Stimulated activated CD8-positive, alpha-beta memory T cell treated with anti-CD3 and anti-CD28 coated beads, Interleukin-15, amount 100 ng/mL, for 48 hours (primary cell): ENCODE measurements around the gene CDON.
"Not testable (repeated sequence)": the region's sequence is repeated elsewhere in the genome, so short reads cannot be mapped to it uniquely, and the experiment has no call there.

Source experiments
- DNase-seq, 2 donors: peaks; one replicate each; pipeline ENCODE4 v3.0.0-alpha.2; 2020; ENCODE audit warnings: low read depth in 2 of 2

Gene CDON

GRCh38 chr11:125994509-125994908 is 68.2 kb downstream of the CDON start:
- DNase-seq: no peak

GRCh38 chr11:125992893-125993292 is 69.8 kb downstream of the CDON start:
- no peak for DNase-seq

DNA sequence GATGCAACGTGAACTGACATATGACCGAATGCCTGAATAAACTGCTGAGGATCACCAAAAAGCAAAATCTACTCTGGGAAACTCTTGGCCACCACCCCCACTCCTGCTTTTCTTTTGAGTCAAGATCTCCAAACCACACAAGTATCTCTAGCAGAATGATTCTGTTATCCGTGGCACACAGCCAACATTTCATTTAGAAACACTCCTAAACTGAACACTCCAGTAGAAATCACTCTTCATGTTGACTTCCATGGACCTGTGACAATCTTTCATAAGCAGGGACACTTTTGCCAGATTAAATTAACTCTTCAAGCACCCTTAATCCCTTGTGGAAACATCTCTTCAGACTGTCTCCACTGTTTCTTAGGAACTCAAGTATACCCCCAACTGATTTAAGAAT is 72.4 kb downstream of the CDON start:
- no peak for DNase-seq

- DNase-seq: no peak
Observed at GRCh38 chr11:125987066-125987641, 75.5 kb downstream of the CDON start.

DNA sequence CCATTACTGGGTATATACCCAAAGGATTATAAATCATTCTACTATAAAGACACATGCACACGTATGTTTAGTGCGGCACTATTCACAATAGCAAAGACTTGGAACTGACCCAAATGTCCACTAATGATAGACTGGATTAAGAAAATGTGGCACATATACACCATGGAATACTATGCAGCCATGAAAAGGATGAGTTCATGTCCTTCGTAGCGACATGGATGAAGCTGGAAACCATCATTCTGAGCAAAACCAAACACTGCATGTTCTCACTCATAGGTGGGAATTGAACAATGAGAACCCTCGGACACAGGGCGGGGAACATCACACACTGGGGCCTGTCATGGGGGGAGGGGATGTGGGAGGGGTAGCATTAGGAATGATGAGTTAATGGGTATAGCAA is 76.7 kb downstream of the CDON start:
- not testable (repeated sequence) for DNase-seq

DNA sequence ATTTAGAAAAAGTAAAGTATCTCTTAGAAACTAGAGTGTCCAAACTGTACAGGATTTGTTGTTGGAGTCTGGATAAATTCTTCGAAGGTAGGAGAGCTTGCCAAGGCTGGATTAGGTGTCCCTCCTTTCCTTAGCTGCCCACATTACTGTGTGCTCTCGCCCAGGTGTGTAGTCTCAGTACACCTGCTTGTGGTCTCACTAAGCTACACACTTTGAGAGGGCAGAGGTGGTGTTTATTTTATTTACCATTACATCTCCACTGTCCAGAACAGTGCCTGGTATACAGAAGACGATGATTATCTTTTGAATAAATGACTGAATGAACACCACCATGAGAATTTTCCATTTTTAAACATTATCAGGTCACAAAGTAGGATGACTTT is 80.3 kb downstream of the CDON start:
- no peak for DNase-seq

DNA sequence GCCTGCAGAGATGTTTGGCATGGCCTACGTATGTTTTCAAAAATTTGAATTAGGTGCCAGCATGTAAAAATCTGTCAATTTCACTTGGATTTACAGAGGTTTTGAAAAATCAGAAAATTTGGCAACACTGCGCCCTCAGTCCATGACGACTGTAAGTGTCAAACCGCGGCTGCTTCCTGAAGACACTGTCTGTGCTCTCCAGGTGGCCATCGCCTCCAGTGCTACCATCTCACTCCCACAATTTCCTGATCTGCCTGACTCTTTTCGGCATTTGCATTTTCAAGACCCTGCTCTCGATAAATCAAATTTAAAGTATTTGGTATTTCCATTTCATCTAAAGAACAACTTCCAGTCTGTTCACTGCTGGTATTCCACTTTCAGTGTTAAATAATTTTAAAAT is 82.2 kb downstream of the CDON start:
- no peak for DNase-seq

DNA sequence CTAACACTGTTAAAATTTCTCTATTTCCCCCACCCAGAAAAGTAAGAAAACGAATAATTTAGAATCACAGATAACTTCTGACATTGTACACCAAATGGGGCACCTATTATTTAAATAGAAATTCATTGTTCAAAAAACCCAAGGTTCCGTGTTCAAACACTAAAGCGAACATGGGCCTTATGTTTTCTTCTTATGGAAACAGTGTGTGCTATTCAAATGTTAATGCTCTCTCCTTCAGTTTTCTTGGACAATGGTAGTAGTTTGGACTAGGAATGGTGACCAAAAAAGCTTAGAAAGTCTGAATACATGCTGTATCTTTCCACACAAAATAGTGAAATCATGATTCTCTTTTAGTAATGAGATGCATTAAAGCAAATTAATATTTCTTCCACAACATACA is 83.2 kb downstream of the CDON start:
- DNase-seq: no peak

DNA sequence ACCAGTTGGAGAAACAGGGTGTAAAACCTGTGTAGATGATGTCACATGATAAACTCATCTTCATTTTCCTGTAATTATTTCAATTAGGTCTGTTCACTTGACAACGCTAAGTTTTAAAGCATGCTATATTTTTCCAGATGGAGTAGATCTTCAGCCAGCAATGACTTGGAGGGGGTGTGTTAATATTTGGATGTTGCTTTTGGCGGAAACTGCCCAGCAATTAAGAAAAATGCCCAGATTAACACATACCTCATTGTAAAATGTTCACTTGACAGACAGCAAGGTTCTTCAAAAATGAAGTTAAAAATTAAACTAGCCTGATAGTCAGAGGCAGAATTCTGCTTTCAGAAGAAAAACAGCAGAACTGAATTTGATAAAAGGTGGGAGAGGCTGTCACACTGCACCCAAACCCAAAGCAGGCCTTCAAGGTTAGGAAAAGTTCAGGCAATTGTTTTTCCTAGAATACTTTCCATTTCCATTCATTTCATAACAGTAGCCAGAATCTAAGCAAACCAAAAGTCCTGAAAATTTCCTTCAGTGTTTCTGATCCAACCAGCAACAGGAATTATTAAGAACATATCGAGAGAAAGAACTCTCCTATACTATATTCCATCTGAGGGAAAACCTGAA is 83.8 kb downstream of the CDON start:
- DNase-seq: no peak

DNA sequence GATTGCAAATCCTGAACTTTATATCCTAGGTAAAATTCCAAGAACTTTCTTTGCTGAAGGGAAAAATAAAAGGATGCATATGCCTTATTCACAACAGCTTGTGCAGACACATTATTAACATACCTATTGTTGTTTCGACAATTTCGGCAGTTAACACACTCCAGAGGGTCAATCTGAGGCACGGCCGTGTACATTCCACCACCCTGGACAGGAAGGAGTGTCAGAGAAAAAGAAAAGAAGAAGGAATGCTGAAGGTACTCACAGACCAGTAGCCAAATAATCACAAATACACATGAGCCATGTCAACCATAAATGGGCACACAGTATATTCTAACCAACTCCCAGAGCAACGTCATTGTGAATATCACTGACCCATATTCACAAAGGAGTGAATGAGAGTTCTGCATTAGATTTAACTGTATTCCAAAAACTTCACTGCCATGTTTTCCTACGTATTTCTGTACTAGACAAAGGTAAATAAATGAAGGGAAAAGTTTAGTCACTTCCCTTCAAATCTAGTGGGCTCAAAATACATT is 84.4 kb downstream of the CDON start:
- no peak for DNase-seq

- no peak for DNase-seq
Observed at GRCh38 chr11:125977333-125977732, 85.3 kb downstream of the CDON start.

DNA sequence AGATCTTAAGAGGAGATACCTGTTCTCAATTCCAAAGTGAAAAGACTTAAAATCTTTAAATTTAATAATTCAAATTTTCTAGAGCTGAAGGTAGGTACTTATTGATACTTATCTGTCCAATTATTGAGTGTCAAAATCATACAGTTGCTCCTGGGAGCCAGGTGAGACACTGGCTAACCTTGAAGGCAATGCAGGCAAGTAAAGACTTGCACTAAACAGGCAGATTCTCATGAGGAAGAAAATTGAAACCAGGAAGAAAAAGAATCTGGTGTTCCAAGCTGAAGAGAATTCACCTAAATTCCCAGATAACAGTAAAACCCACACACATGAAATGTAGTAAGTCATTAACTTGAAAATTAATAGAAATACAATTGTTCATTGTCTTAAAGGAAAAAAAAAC is 86.5 kb downstream of the CDON start:
- DNase-seq: no peak

DNA sequence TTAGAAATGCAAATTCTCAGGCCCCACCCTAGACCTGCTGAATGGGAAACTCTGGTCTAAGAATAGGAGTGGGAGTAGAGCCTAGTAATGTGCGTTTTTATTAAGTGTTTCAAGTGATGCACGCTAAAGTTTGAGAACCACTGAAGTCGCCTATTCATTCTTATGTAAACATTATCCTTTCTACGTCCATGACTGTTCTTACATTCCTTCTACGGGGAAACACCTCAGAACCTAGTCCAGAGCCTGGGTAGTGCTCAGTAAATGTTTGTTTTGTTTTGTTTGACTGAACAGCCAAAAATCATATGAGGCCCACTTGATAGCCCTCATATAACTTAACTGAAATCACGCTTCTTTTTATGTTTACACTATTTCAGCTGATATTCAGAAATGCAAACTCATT is 87.0 kb downstream of the CDON start:
- DNase-seq: no peak

DNA sequence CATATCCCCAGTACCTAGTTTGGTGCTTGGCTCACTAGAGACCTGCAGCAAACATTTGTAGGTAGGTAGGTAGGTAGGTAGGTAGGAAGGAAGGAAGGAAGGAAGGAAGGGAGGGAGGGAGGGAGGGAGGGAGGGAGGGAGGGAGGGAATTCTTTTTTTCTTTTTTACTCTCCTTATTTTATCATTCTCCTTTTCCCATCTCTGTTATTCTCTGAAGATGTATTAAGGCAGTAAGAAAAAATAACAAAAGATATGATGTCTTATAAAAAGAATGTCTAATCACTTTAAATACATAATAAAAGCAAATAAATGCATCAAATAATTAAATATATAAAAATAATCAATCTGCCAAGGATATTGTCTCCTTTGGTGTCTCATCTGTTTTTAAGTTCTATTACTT is 88.4 kb downstream of the CDON start:
- DNase-seq: no peak

DNA sequence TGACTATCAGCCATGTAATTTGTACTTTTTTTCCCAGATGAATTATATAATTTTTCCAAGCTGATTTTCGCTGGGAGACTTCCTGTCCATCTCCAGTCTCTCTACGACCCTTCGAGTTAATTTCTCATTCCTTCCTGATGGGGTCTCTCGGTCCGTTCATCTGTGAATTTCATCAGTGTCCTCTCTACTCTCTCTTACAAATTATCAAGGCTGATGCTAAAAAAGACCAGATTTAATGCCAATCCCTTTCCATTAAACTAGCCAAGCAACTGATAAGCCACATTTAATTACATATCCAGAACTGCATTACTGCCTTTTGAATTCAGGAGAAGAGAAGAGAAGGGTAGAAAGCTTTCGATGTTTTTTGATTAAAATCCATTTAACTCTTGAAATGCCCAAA is 91.0 kb downstream of the CDON start:
- DNase-seq: no peak

DNA sequence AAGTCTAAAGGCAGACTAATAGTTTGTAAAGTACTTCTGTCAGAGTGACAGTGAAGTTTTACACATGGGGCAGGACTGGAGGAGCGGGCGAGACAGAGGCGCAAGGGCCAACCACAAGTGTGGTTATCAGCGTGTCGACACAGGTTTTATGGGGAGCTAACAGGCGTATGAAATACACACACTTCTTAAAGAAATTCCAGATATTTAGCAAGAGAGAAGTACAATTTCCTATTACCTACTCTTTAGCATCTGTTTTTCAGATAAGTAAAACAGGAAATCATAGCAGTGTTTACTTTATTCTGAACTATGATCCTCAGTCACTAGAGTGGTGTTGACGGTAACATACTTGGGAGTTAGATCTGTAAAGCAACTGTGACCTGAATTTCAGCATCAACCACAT is 94.3 kb downstream of the CDON start:
- DNase-seq: no peak

GRCh38 chr11:125967515-125967914 is 95.2 kb downstream of the CDON start:
- no peak for DNase-seq

DNA sequence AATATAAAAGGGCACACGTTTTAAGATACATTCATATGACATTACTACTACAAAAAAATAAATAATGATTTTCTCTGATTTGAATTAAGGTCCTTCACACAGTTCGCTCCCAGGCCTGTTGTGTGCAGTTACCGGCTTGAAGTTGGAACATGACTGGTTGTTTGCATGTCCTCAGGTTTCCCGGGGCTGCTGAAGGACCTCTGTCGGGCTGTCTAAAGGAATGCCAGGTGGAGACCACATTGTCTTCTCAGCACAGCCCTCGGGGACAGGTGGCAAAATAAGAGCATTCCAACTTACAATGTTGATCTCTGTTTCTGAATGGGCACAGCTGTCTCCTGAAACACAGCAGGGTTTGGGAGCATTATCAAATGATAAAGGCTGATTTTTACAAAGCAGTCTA is 101.9 kb downstream of the CDON start:
- no peak for DNase-seq

DNA sequence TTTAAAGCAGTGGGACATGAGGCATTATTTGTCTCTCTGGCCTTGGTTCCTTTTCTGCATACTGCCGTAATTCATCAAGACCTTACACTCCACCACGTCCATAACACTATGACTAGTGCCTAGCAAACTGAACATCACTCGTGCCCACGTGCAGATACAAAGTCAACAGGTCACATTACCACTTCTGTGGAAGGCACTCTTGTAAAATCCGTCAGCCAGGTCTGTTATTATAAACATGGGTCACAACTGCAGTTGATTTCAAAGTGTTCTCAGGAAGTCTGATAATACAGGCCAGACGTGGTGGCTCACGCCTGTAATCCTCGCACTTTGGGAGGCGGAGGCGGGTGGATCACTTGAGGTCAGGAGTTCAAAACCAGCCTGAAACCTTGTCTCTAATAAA is 102.7 kb downstream of the CDON start:
- DNase-seq: no peak

- no peak for DNase-seq
Observed at GRCh38 chr11:125959511-125959910, 103.2 kb downstream of the CDON start.

DNA sequence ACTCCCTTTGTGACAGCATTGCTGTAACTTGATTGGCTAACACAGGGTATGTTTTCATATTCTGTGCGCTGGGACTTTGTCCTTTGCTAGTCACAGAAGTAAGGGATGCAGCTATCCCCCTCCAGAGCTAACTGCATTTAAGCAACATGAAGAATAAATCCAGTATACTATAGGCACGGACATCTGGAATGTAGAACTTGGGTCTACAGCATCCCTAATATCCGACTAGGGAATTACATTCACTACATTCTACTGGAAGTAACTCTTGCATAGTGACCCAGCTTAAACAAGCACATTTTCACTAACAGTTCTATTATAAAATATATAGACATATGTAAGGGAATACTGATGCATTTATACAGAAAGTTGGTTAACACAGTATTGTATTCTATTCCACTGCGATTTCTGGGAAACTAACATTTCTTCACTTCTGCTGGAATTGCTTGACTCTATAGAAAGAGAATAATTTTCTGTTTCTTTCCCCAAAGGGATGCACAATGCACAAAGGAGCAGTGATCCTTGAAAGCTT is 103.7 kb downstream of the CDON start:
- no peak for DNase-seq

GRCh38 chr11:125957618-125958332 is 104.9 kb downstream of the CDON start:
- DNase-seq: no peak
